ENCODE measurements around the gene EIF3A.

DNA sequence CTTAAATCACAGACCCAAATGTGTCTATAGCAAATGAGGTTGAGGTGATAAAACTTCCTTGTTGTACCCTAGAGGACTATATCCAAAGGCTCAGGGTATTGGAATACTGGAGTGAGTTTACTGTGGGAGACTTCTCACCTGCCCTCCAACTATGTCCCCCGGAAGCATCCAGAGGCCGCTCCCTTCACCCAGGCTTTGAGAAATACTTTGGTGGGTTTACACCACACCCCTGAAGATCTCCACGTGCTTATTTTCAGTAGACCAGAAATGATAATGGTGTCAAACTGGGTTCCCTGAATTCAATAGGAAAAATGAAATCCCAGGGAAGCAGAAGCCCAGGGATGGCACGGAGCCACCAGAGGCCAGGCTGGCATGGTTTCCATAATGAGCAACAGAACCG is 82.4 kb downstream of the EIF3A start:
- TF ChIP-seq PAX5 (IDR thresholded peaks at IDR 0.05; ENCODE audit: insufficient read depth, low read length, severe bottlenecking) (no peak), POLR2A (IDR thresholded peaks at IDR 0.05; ENCODE audit: low read depth, low read length) (no peak), POLR2AphosphoS5 (IDR thresholded peaks at IDR 0.05; ENCODE audit: low read depth, low read length) (no peak), TAF1 (IDR thresholded peaks at IDR 0.05; ENCODE audit: low read depth, low read length) (no peak)
